Progenitor cell of endocrine pancreas (in vitro differentiated cells): Measurements from ENCODE around the gene MROH8. TPM values are rescaled to one million over a fixed set of nuclear protein-coding genes. Genes with fewer than 3 reads are reported as not detected.

Experiments
- DNase-seq: peaks from one replicate; pipeline ENCODE4 v3.0.0; 2021; ENCODE audit warnings: low spot score; ENCODE audit not compliant: unreplicated experiment
- H3K27ac Mint-ChIP-seq: 2 replicates; pipeline ENCODE4 v1.8.0; 2021; ENCODE audit warnings: mild to moderate bottlenecking, moderate library complexity, mixed read lengths
- H3K27me3 Mint-ChIP-seq: 2 replicates; pipeline ENCODE4 v1.8.0; 2021; ENCODE audit warnings: mixed read lengths
- H3K36me3 Mint-ChIP-seq: 2 replicates; pipeline ENCODE4 v1.8.0; 2022; ENCODE audit warnings: mixed read lengths; ENCODE audit not compliant: insufficient read depth
- H3K4me1 Mint-ChIP-seq: 2 replicates; pipeline ENCODE4 v1.8.0; 2021; ENCODE audit warnings: low read depth, mixed read lengths
- H3K4me3 Mint-ChIP-seq: 2 replicates; pipeline ENCODE4 v1.8.0; 2021; ENCODE audit warnings: low read depth, mild to moderate bottlenecking, moderate library complexity, mixed read lengths
- H3K9me3 Mint-ChIP-seq: 2 replicates; pipeline ENCODE4 v1.8.0; 2021; ENCODE audit warnings: low read depth, mixed read lengths
- total RNA-seq: library from RNA; stranded (reverse); gene quantifications from 2 replicates; pipeline ENCODE4 v1.2.1, GENCODE V29; 2021
- TF ChIP-seq, protein P1 (sequence below): fragments of 200-600 bp; sonication (generic); IDR thresholded peaks from one replicate; pipeline ENCODE4 v1.5.0; 2021; ENCODE audit warnings: antibody characterized with exemption, mild to moderate bottlenecking; ENCODE audit not compliant: unreplicated experiment

Gene MROH8
- total RNA-seq, 1 donor from 2014 or later, result 5.7 TPM

DNA sequence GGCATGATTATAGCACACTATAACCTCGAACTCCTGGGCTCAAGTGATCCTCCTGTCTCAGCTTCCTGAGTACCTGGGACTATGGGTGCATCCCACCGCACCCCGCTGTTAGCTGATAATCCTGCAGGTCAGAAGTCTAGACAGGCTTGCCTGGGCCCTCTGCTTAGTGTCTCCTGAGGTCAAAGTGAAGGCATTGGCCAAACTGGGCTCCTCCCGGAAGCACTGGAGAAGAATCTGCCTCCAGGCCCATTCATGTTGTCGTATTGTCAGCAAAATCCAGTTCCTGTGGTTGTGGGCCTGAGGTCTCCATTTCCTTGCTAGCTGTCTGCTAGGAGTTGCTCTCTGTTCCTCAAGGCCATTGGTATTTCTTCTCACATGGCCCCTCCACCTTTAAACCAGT lies 6.3 kb upstream of the MROH8 start:
- no peaks in the 10 kb centered on the region for H3K9me3 Mint-ChIP-seq
- H3K4me1 Mint-ChIP-seq, result peaks cover 10% of the 10 kb centered on the region
- H3K27ac Mint-ChIP-seq, result no peak overlapping the region
- DNase-seq, result no peak
- no peak overlapping the region for H3K4me3 Mint-ChIP-seq
- TF ChIP-seq, protein P1, sequence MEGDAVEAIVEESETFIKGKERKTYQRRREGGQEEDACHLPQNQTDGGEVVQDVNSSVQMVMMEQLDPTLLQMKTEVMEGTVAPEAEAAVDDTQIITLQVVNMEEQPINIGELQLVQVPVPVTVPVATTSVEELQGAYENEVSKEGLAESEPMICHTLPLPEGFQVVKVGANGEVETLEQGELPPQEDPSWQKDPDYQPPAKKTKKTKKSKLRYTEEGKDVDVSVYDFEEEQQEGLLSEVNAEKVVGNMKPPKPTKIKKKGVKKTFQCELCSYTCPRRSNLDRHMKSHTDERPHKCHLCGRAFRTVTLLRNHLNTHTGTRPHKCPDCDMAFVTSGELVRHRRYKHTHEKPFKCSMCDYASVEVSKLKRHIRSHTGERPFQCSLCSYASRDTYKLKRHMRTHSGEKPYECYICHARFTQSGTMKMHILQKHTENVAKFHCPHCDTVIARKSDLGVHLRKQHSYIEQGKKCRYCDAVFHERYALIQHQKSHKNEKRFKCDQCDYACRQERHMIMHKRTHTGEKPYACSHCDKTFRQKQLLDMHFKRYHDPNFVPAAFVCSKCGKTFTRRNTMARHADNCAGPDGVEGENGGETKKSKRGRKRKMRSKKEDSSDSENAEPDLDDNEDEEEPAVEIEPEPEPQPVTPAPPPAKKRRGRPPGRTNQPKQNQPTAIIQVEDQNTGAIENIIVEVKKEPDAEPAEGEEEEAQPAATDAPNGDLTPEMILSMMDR, result no peak
- H3K27me3 Mint-ChIP-seq, result no peaks in the 10 kb centered on the region
- H3K36me3 Mint-ChIP-seq, result peaks cover 18% of the 10 kb centered on the region

- no peaks in the 10 kb centered on the region for H3K27me3 Mint-ChIP-seq
- peak overlapping the region; percentile 96 for H3K4me3 Mint-ChIP-seq
- peak overlapping the region; percentile 97 for H3K27ac Mint-ChIP-seq
- no peak for DNase-seq
- H3K9me3 Mint-ChIP-seq, result no peaks in the 10 kb centered on the region
- TF ChIP-seq, protein P1, result no peak
- peaks cover 13% of the 10 kb centered on the region for H3K36me3 Mint-ChIP-seq
- H3K4me1 Mint-ChIP-seq, result peaks cover 16% of the 10 kb centered on the region
Measured at GRCh38 chr20:37179683-37180524, 556 bp upstream of the MROH8 start.

DNA sequence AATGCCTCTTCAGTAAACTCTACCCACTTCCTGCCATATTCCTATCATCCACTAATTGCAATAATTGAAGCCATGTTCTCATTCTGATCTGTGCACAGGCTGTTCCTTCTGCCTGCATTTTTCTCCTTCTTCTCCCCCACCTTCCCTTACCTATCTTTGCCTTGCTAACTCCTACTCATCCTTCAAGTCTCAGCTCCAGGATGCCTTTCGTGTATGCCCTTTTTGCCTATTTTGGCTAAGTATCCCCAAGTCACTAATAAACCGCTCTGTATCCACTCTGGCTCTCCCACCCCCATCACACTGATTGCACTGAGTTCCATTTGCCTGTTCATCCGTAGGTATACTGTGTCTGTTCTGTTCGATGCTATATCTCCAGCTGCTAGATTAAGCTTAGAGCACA lies 6.5 kb downstream of the MROH8 start:
- TF ChIP-seq, protein P1, result no peak
- H3K4me1 Mint-ChIP-seq, result no peaks in the 10 kb centered on the region
- H3K4me3 Mint-ChIP-seq, result no peak overlapping the region
- H3K27ac Mint-ChIP-seq, result no peak overlapping the region
- peaks cover 1% of the 10 kb centered on the region for H3K36me3 Mint-ChIP-seq
- no peak for DNase-seq
- no peaks in the 10 kb centered on the region for H3K9me3 Mint-ChIP-seq
- H3K27me3 Mint-ChIP-seq, result no peaks in the 10 kb centered on the region

GRCh38 chr20:37166867-37167266 lies 12.5 kb downstream of the MROH8 start:
- H3K36me3 Mint-ChIP-seq, result no peaks in the 10 kb centered on the region
- peaks cover 9% of the 10 kb centered on the region for H3K27me3 Mint-ChIP-seq
- TF ChIP-seq, protein P1, result no peak
- H3K27ac Mint-ChIP-seq, result no peak overlapping the region
- no peak for DNase-seq
- no peaks in the 10 kb centered on the region for H3K9me3 Mint-ChIP-seq
- H3K4me1 Mint-ChIP-seq, result no peaks in the 10 kb centered on the region
- H3K4me3 Mint-ChIP-seq, result no peak overlapping the region

GRCh38 chr20:37165031-37165430 lies 14.3 kb downstream of the MROH8 start:
- Mint-ChIP-seq H3K27me3 (peaks cover 9% of the 10 kb centered on the region), H3K4me3 (no peak overlapping the region), H3K4me1 (no peaks in the 10 kb centered on the region), H3K36me3 (no peaks in the 10 kb centered on the region), H3K9me3 (no peaks in the 10 kb centered on the region), H3K27ac (no peak overlapping the region)
- TF ChIP-seq, protein P1, result no peak
- DNase-seq, result no peak
